PC-9 (cell line): ENCODE data around the gene PWWP2A.

ENCODE experiments used
- CTCF ChIP-seq: fragments of 200-600 bp; sonication (generic); conservative IDR thresholded peaks from 2 replicates; pipeline ENCODE4 v1.6.1; 2017; ENCODE audit warnings: mixed run types, antibody characterized with exemption, mild to moderate bottlenecking, moderate library complexity
- EZH2 ChIP-seq: fragments of 200-600 bp; sonication (generic); IDR thresholded peaks from 2 replicates; pipeline ENCODE4 v1.8.0; 2017; ENCODE audit warnings: antibody characterized with exemption, low read depth

GRCh38 chr5:160097991-160098390 lies 21.3 kb downstream of the PWWP2A start:
- TF ChIP-seq CTCF (no peak), EZH2 (no peak)
